DND-41 (cell line): ENCODE data around the gene SEC24A.

Experiments used
- ATAC-seq: fragments of 200-7000 bp; cut with Tn5 transposase; 3 replicates; pipeline ENCODE4 v1.9.1; 2021; ENCODE audit warnings: low read depth; ENCODE audit not compliant: insufficient read depth
- DNase-seq: peaks from one replicate; pipeline ENCODE4 v3.0.0-alpha.2; 2020
- H2AFZ ChIP-seq: 2 replicates; pipeline ENCODE4 v1.6.0; 2012; ENCODE audit warnings: low read depth, low read length
- H3K27ac ChIP-seq: 2 replicates; pipeline ENCODE4 v1.5.1; 2012; ENCODE audit warnings: low read length, inconsistent platforms
- H3K27me3 ChIP-seq: fragments of 200-600 bp; sonication (generic); 2 replicates; pipeline ENCODE4 v1.6.0; 2012; ENCODE audit warnings: low read length, mild to moderate bottlenecking, inconsistent platforms; ENCODE audit not compliant: insufficient read depth, poor library complexity
- H3K36me3 ChIP-seq: 2 replicates; pipeline ENCODE4 v1.5.1; 2012; ENCODE audit warnings: low read length, inconsistent platforms; ENCODE audit not compliant: insufficient read depth
- H3K4me1 ChIP-seq: 2 replicates; pipeline ENCODE4 v1.5.1; 2012; ENCODE audit warnings: mild to moderate bottlenecking, low read length; ENCODE audit not compliant: insufficient read depth
- H3K4me2 ChIP-seq: 2 replicates; pipeline ENCODE4 v1.6.0; 2012; ENCODE audit warnings: mild to moderate bottlenecking, moderate library complexity, low read length, inconsistent platforms; ENCODE audit not compliant: insufficient read depth
- H3K4me3 ChIP-seq, 2 experiments: fragments of 200-600 bp in 1 of 2; shearing (Covaris generic) in 1 of 2; 2 replicates each; pipeline ENCODE4 v1.5.1; 2012 to 2016; ENCODE audit warnings: inconsistent platforms in 2 of 2, low read length in 2 of 2, mild to moderate bottlenecking in 2 of 2, low read depth in 1 of 2, moderate library complexity in 1 of 2
- H3K79me2 ChIP-seq: 2 replicates; pipeline ENCODE4 v1.6.0; 2012; ENCODE audit warnings: low read length, inconsistent platforms; ENCODE audit not compliant: insufficient read depth
- H3K9ac ChIP-seq: 2 replicates; pipeline ENCODE4 v1.6.0; 2012; ENCODE audit warnings: low read depth, mild to moderate bottlenecking, inconsistent platforms, low read length, moderate library complexity
- H3K9me3 ChIP-seq: 2 replicates; pipeline ENCODE4 v1.5.1; 2012; ENCODE audit warnings: low read length, moderate library complexity, mild to moderate bottlenecking, inconsistent platforms; ENCODE audit not compliant: insufficient read depth, severe bottlenecking
- H4K20me1 ChIP-seq: 2 replicates; pipeline ENCODE4 v1.6.0; 2012; ENCODE audit warnings: low read length; ENCODE audit not compliant: insufficient read depth
- EZH2 ChIP-seq: IDR thresholded peaks from 3 replicates; pipeline ENCODE4 v1.6.1; 2012; ENCODE audit warnings: borderline replicate concordance, low read depth, mild to moderate bottlenecking, moderate library complexity, low read length, inconsistent platforms; ENCODE audit not compliant: severe bottlenecking
- TF ChIP-seq, protein P1 (sequence below): IDR thresholded peaks from 2 replicates; pipeline ENCODE4 v1.5.1; 2012; ENCODE audit warnings: borderline replicate concordance, low read length, moderate library complexity, mild to moderate bottlenecking; ENCODE audit not compliant: poor library complexity, severe bottlenecking; ENCODE audit errors: extremely low read depth

Gene SEC24A

DNA sequence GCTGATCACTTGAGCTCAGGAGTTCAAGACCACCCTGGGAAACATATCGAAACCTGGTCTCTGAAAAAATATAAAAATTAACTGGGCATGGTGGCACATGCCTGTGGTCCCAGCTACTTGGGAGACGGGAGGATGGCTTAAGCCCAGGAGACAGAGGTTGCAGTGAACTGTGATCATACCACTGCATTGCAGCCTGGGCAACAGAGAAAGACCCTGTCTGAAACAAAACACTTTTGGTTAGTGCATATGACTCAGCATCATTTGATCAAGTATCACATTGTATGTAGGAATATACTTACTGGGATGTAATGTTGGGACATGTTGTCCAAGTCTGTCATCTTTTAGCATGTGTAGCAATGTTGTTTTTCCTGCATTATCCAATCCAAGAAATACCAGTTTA, 28.0 kb upstream of the SEC24A start:
- Histone ChIP-seq H3K79me2 (peaks cover 8% of the 10 kb centered on the region), H3K36me3 (peaks cover 57% of the 10 kb centered on the region), H2AFZ (no peak overlapping the region), H3K4me2 (no peak overlapping the region), H3K27ac (no peak overlapping the region), H3K9ac (no peak overlapping the region), H3K9me3 (no peaks in the 10 kb centered on the region), H4K20me1 (no peaks in the 10 kb centered on the region), H3K27me3 (no peaks in the 10 kb centered on the region), H3K4me1 (no peaks in the 10 kb centered on the region), H3K4me3 (no peak overlapping the region)
- DNase-seq (no peak), ATAC-seq (no peak)
- TF ChIP-seq, protein P1, sequence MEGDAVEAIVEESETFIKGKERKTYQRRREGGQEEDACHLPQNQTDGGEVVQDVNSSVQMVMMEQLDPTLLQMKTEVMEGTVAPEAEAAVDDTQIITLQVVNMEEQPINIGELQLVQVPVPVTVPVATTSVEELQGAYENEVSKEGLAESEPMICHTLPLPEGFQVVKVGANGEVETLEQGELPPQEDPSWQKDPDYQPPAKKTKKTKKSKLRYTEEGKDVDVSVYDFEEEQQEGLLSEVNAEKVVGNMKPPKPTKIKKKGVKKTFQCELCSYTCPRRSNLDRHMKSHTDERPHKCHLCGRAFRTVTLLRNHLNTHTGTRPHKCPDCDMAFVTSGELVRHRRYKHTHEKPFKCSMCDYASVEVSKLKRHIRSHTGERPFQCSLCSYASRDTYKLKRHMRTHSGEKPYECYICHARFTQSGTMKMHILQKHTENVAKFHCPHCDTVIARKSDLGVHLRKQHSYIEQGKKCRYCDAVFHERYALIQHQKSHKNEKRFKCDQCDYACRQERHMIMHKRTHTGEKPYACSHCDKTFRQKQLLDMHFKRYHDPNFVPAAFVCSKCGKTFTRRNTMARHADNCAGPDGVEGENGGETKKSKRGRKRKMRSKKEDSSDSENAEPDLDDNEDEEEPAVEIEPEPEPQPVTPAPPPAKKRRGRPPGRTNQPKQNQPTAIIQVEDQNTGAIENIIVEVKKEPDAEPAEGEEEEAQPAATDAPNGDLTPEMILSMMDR = no peak
- no peak for TF ChIP-seq EZH2

DNA sequence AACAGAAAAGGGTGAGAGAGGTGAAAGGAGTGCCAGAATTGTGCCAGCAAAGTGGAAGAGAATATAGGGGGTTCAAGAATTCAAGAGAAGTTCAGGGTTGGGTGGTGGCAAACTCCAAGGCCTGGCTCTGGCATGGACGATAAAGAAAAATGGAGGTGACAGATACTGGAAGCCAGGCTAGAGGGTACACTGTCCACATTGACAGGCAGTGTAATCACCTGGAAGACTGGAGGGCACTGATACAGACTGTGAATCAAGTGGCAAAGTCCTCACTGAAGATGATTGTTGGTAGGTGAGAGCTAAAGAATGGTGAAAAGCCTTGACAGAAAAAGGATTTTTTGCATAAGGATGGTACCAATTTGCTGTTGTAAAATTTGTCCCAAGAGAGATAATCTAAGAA, 23.0 kb upstream of the SEC24A start:
- H3K27ac ChIP-seq = no peak overlapping the region
- no peaks in the 10 kb centered on the region for H3K9me3 ChIP-seq
- no peaks in the 10 kb centered on the region for H4K20me1 ChIP-seq
- peaks cover 21% of the 10 kb centered on the region for H3K36me3 ChIP-seq
- H3K79me2 ChIP-seq = peaks cover 36% of the 10 kb centered on the region
- no peaks in the 10 kb centered on the region for H3K27me3 ChIP-seq
- TF ChIP-seq EZH2 = no peak
- TF ChIP-seq, protein P1 = no peak
- no peak for DNase-seq
- H3K4me3 ChIP-seq = no peak overlapping the region
- H3K4me2 ChIP-seq = no peak overlapping the region
- H3K9ac ChIP-seq = no peak overlapping the region
- peaks cover 6% of the 10 kb centered on the region; the same call in 1 of the 2 replicates for H3K4me1 ChIP-seq
- no peak overlapping the region for H2AFZ ChIP-seq
- no peak for ATAC-seq

DNA sequence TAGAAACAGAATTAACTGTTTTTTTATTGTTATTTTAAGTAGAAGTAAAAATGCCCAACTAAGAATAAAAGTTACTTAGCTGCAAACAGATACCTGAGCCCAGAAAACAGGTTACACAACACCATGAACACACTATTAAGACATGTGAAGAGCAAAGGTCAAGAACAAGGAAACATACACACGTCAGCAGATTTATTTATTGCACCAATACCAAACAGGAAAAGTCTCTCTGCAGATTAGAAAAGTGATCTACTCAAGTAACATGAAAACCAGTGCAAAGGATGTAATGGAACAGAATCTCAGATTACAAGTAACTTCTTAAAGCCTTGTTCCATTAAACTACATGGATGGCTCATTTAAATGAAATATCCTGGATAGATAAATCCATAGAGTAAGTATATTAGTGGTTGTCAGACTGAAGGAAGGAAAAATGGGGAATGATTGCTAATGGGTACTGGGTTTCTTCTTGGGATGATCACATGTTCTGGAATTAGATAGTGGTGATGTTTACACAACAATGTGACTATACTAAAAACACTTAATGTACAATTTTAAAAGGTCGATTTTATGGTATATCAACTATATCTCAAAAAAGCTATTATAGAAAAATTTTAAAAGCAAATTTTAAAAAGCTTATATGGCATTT, 22.1 kb upstream of the SEC24A start:
- Histone ChIP-seq H3K79me2 (peaks cover 44% of the 10 kb centered on the region), H4K20me1 (no peaks in the 10 kb centered on the region), H3K9ac (no peak overlapping the region), H3K4me2 (no peak overlapping the region), H3K4me1 (peaks cover 13% of the 10 kb centered on the region), H3K9me3 (no peaks in the 10 kb centered on the region), H3K36me3 (peaks cover 13% of the 10 kb centered on the region), H3K27me3 (no peaks in the 10 kb centered on the region), H3K27ac (no peak overlapping the region), H2AFZ (no peak overlapping the region), H3K4me3 (no peak overlapping the region)
- ATAC-seq = no peak
- no peak for DNase-seq
- TF ChIP-seq EZH2 = no peak
- TF ChIP-seq, protein P1 = no peak
